ENCODE results near the gene QDPR. TPM values are rescaled to one million over a fixed set of nuclear protein-coding genes. Genes with fewer than 3 reads are reported as not detected.

The QDPR gene
- total and polyA plus RNA-seq, 4 donors: 23.4 to 45.4 (median 31.4) TPM

GRCh38 chr4:17436750-17437090 lies 75.2 kb downstream of the QDPR start:
- Histone ChIP-seq H3K27ac (ENCODE audit: low read depth in 1 of 2, low read length in 1 of 2) (no peak overlapping the region), H3K4me1 (ENCODE audit: control insufficient read depth in 5 of 5, insufficient read depth in 5 of 5, low read length in 5 of 5) (peaks cover 0 to 7% (median 0%) of the 10 kb centered on the region in 5 donors), H3K9ac (ENCODE audit: insufficient read depth in 1 of 2, low read length in 2 of 2) (no peak overlapping the region), H3K36me3 (ENCODE audit: control insufficient read depth in 4 of 4, insufficient read depth in 4 of 4, low read length in 4 of 4) (no peaks in the 10 kb centered on the region), H3K9me3 (ENCODE audit: control insufficient read depth in 4 of 4, insufficient read depth in 3 of 4, low read length in 3 of 4) (no peaks in the 10 kb centered on the region), H3K4me3 (no peak overlapping the region), H3K27me3 (ENCODE audit: control insufficient read depth in 3 of 3, insufficient read depth in 3 of 3, low read length in 2 of 3) (no peaks in the 10 kb centered on the region)
- 96 to 98% methylated on average over 28 of the region's 28 CpGs for WGBS, 2 donors
- no peak for ATAC-seq (ENCODE audit: insufficient read depth, low FRiP score)
- DNase-seq: no peak
- no peak for TF ChIP-seq CTCF (IDR thresholded peaks at IDR 0.05; ENCODE audit: control extremely low read depth, extremely low read depth)

Other genes with a start within 250 kb of the QDPR start
- not detected for gene CLRN2, start 3.1 kb upstream of the QDPR start, total RNA-seq
- gene CLRN2, start 3.1 kb upstream of the QDPR start, polyA plus RNA-seq: not detected
- 100 to 1,000 TPM in 1 of 2 donors, 10 to 100 TPM in 1; 98.8 to 110 TPM for gene LAP3, start 65.1 kb upstream of the QDPR start, total RNA-seq
- 100 to 1,000 TPM in 1 of 2 donors, 10 to 100 TPM in 1; 30.7 to 185 TPM for gene LAP3, start 65.1 kb upstream of the QDPR start, polyA plus RNA-seq
- 10 to 100 TPM; 44.5 to 45.9 TPM for gene MED28, start 102.6 kb upstream of the QDPR start, total RNA-seq
- 10 to 100 TPM; 10.8 to 21.6 TPM for gene MED28, start 102.6 kb upstream of the QDPR start, polyA plus RNA-seq